Astrocyte of the spinal cord (primary cell): ENCODE measurements around the gene OSBPL5.

Source experiments
- DNase-seq: peaks from one replicate; pipeline ENCODE4 v3.0.0; 2011; ENCODE audit warnings: low read depth, low spot score
- H3K4me3 ChIP-seq: 2 replicates; pipeline ENCODE4 v1.5.1; 2011; ENCODE audit warnings: low read depth, mild to moderate bottlenecking, low read length, moderate library complexity
- CTCF ChIP-seq: IDR thresholded peaks from 2 replicates; pipeline ENCODE4 v1.5.1; 2012; ENCODE audit warnings: low read depth, mild to moderate bottlenecking, low read length, inconsistent platforms
- in situ Hi-C: cut with HindIII; loops from 2 replicates; pipeline ENCODE4 v1.10.0; 2017; ENCODE audit warnings: low sequenced_read_pairs

The OSBPL5 gene

GRCh38 chr11:3087821-3088800 is 77.0 kb downstream of the OSBPL5 start:
- no peak for TF ChIP-seq CTCF
- in situ Hi-C loops, result no loop called here

GRCh38 chr11:3087373-3087772 is 77.7 kb downstream of the OSBPL5 start:
- no peak for DNase-seq
- no peak for TF ChIP-seq CTCF
- in situ Hi-C loops, result no loop called here
- H3K4me3 ChIP-seq, result no peak overlapping the region

More at GRCh38 chr11:3087821-3088800, 77.0 kb downstream of the OSBPL5 start:
- H3K4me3 ChIP-seq, result no peak overlapping the region
- DNase-seq, result no peak

- no peak for TF ChIP-seq CTCF
- in situ Hi-C loops, result no loop called here
- no peak overlapping the region for H3K4me3 ChIP-seq
- DNase-seq, result no peak
Observed at GRCh38 chr11:3086671-3087150, 78.4 kb downstream of the OSBPL5 start.

GRCh38 chr11:3086114-3086513 is 79.0 kb downstream of the OSBPL5 start:
- TF ChIP-seq CTCF, result no peak
- H3K4me3 ChIP-seq, result no peak overlapping the region
- in situ Hi-C loops, result no loop called here
- no peak for DNase-seq

GRCh38 chr11:3085052-3085451 is 80.1 kb downstream of the OSBPL5 start:
- H3K4me3 ChIP-seq, result no peak overlapping the region
- TF ChIP-seq CTCF, result no peak
- no peak for DNase-seq
- in situ Hi-C loops, result no loop called here

GRCh38 chr11:3083321-3083720 is 81.8 kb downstream of the OSBPL5 start:
- in situ Hi-C loops, result no loop called here
- no peak for TF ChIP-seq CTCF
- DNase-seq, result no peak
- H3K4me3 ChIP-seq, result no peak overlapping the region
